ENCODE measurements around the gene HPCAL1. TPM values are rescaled to one million over a fixed set of nuclear protein-coding genes. Genes with fewer than 3 reads are reported as not detected.
"Not testable (repeated sequence)": the region's sequence is repeated elsewhere in the genome, so short reads cannot be mapped to it uniquely, and the experiment has no call there.

HPCAL1 gene
- total and polyA plus RNA-seq, 3 donors from 2014 or later = 99.5 to 263 (median 215) TPM

GRCh38 chr2:10294077-10294476 is 8.6 kb upstream of the HPCAL1 start:
- H3K27ac ChIP-seq = no peak overlapping the region
- peaks cover 4% of the 10 kb centered on the region for H3K4me1 ChIP-seq
- intact Hi-C loops (cut with DNase I; ENCODE audit: low total_unique reads) = no loop called here
- no peak overlapping the region for H3K4me3 ChIP-seq
- H3K36me3 ChIP-seq (ENCODE audit: low read depth, missing control alignments) = no peaks in the 10 kb centered on the region
- no peaks in the 10 kb centered on the region for H3K9me3 ChIP-seq
- 95 to 100% methylated on average over 1 of the region's 1 CpG for WGBS, 2 donors
- no peaks in the 10 kb centered on the region for H3K27me3 ChIP-seq
- no peak for TF ChIP-seq POLR2A (IDR thresholded peaks at IDR 0.05)
- TF ChIP-seq, protein P1, sequence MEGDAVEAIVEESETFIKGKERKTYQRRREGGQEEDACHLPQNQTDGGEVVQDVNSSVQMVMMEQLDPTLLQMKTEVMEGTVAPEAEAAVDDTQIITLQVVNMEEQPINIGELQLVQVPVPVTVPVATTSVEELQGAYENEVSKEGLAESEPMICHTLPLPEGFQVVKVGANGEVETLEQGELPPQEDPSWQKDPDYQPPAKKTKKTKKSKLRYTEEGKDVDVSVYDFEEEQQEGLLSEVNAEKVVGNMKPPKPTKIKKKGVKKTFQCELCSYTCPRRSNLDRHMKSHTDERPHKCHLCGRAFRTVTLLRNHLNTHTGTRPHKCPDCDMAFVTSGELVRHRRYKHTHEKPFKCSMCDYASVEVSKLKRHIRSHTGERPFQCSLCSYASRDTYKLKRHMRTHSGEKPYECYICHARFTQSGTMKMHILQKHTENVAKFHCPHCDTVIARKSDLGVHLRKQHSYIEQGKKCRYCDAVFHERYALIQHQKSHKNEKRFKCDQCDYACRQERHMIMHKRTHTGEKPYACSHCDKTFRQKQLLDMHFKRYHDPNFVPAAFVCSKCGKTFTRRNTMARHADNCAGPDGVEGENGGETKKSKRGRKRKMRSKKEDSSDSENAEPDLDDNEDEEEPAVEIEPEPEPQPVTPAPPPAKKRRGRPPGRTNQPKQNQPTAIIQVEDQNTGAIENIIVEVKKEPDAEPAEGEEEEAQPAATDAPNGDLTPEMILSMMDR (IDR thresholded peaks at IDR 0.05) = no peak
- DNase-seq = no peak

- H3K4me3 ChIP-seq; H3K27ac ChIP-seq; H3K9me3 ChIP-seq; H3K4me1 ChIP-seq; intact Hi-C loops (cut with DNase I; ENCODE audit: low total_unique reads); H3K36me3 ChIP-seq (ENCODE audit: low read depth, missing control alignments); H3K27me3 ChIP-seq; DNase-seq: not testable (repeated sequence)
- WGBS, 2 donors = 89 to 96% methylated on average over 3 to 4 of the region's 4 CpGs
These were observed 7.1 kb upstream of the HPCAL1 start for GRCh38 chr2:10295649-10296048.

DNA sequence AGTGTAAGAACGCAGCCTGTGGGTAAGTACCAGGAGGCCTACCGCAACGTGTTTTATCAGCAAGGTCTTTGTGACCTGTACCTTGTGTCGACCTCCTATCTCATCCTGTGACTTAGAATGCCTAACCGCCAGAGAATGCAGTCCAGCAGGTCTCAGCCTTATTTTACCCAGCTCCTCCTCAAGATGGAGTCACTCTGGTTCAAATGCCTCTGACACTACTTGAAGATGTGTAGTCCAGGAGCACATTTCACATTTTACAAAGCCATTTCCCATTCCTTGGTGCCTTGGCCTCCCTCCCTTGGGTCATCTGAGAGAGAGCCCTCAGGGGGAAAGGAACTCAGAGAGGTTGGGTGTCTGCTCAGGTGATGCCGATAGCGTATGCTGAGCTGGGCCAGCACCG is 6.6 kb upstream of the HPCAL1 start:
- intact Hi-C loops (cut with DNase I; ENCODE audit: low total_unique reads) = no loop called here

DNA sequence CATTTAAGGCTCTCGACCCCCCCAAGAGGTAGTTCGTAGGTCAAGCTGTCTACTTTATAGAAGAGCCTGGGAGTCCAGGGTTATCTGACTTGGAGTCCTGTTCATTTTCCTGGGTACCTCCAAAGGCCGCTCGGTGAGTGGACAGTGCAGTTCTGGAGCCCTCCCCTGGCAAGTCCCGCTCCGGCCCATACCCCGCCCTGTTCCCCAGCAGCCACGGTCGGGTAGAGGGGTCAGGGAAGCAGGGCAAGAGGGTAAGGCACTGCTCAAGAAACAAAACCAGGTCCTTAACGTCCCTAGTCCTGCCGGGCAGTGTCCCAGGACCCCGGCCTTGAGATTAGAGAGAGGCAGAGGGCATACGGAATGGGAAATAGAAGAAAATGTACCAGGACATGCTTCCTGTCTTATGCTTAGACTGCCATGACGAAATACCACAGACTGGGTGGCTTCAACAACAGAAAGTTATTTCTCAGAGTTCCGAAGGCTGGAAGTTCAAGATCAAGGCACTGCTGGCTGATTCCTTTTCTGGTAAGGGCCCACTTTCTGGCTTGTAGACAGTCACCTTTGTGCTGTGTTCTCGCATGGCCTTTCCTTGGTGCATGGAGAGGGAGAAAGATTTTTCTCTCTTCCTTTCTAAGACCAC is 5.4 kb upstream of the HPCAL1 start:
- H3K9me3 ChIP-seq = no peaks in the 10 kb centered on the region
- peaks cover 4% of the 10 kb centered on the region for H3K4me1 ChIP-seq
- no peak overlapping the region for H3K4me3 ChIP-seq
- intact Hi-C loops (cut with DNase I; ENCODE audit: low total_unique reads) = no loop called here
- no peak overlapping the region for H3K27ac ChIP-seq
- no peak for TF ChIP-seq POLR2A (IDR thresholded peaks at IDR 0.05)
- TF ChIP-seq, protein P1 (IDR thresholded peaks at IDR 0.05) = no peak
- WGBS, 2 donors = 74 to 75% methylated on average over 16 of the region's 16 CpGs
- no peaks in the 10 kb centered on the region for H3K27me3 ChIP-seq
- H3K36me3 ChIP-seq (ENCODE audit: low read depth, missing control alignments) = no peaks in the 10 kb centered on the region
- no peak for DNase-seq

More for the DNA sequence above, 6.6 kb upstream of the HPCAL1 start:
- TF ChIP-seq, protein P1 (IDR thresholded peaks at IDR 0.05) = no peak
- no peak for TF ChIP-seq POLR2A (IDR thresholded peaks at IDR 0.05)
- Histone ChIP-seq H3K27ac (no peak overlapping the region), H3K27me3 (no peaks in the 10 kb centered on the region), H3K4me1 (peaks cover 4% of the 10 kb centered on the region), H3K9me3 (no peaks in the 10 kb centered on the region), H3K4me3 (no peak overlapping the region), H3K36me3 (ENCODE audit: low read depth, missing control alignments) (no peaks in the 10 kb centered on the region)
- DNase-seq = no peak
- 90 to 92% methylated on average over 8 of the region's 8 CpGs for WGBS, 2 donors

GRCh38 chr2:10297959-10298531 is 4.7 kb upstream of the HPCAL1 start:
- peaks cover 4% of the 10 kb centered on the region for H3K4me1 ChIP-seq
- no peak for DNase-seq
- no peak for TF ChIP-seq POLR2A (IDR thresholded peaks at IDR 0.05)
- TF ChIP-seq, protein P1 (IDR thresholded peaks at IDR 0.05) = no peak
- H3K36me3 ChIP-seq (ENCODE audit: low read depth, missing control alignments) = no peaks in the 10 kb centered on the region
- WGBS, 2 donors = 73 to 78% methylated on average over 7 of the region's 7 CpGs
- H3K27ac ChIP-seq = no peak overlapping the region
- intact Hi-C loops (cut with DNase I; ENCODE audit: low total_unique reads) = no loop called here
- H3K27me3 ChIP-seq = no peaks in the 10 kb centered on the region
- H3K9me3 ChIP-seq = no peaks in the 10 kb centered on the region
- H3K4me3 ChIP-seq = no peak overlapping the region

DNA sequence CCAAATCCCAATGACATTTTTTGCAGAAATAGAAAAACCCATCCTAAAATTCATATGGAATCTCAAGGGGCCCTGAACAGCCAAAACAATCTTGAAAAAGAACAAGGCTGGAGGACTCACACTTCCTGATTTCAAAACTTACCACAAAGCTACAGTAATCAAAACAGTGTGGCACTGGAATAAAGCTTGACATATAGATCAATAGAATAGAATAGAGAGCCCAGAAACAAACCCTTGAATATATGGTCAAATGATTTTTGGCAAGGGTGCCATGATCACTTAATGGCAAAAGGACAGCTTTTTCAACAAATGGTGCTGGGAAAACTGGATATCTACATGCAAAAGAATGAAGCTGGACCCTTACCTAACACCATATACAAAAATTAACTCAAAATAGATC is 3.9 kb upstream of the HPCAL1 start:
- H3K27me3 ChIP-seq; H3K9me3 ChIP-seq; H3K36me3 ChIP-seq (ENCODE audit: low read depth, missing control alignments); H3K4me3 ChIP-seq; intact Hi-C loops (cut with DNase I; ENCODE audit: low total_unique reads); H3K27ac ChIP-seq; DNase-seq; H3K4me1 ChIP-seq: not testable (repeated sequence)

Measured in testis (tissue), 3 donors.